Activated CD8-positive, alpha-beta memory T cell treated with anti-CD3 and anti-CD28 coated beads, Interleukin-2, amount 10 ng/mL, durations not matched to agents 7 days and 5 days (primary cell): ENCODE data around the gene MT1HL1. TPM values are rescaled to one million over a fixed set of nuclear protein-coding genes. Genes with fewer than 3 reads are reported as not detected.

Experiments used
- ATAC-seq: fragments of 150-1000 bp; cut with Tn5 transposase; one replicate; pipeline ENCODE4 v1.10.0; 2021; ENCODE audit warnings: moderate library complexity
- CTCF ChIA-PET: fragments of 350-600 bp; sonication (Branson Sonifier 250); formaldehyde crosslinking; loops from one replicate; lab custom pipeline; 2021; ENCODE audit warnings: antibody characterized with exemption; lab: Charles Lee
- DNase-seq: peaks from one replicate; pipeline ENCODE4 v3.0.0-alpha.2; 2020
- H3K27ac Mint-ChIP-seq: one replicate; pipeline ENCODE4 v1.8.0; 2021; ENCODE audit warnings: mild to moderate bottlenecking, mixed read lengths
- H3K27me3 Mint-ChIP-seq: one replicate; pipeline ENCODE4 v1.8.0; 2021; ENCODE audit warnings: mixed read lengths
- H3K36me3 Mint-ChIP-seq: one replicate; pipeline ENCODE4 v1.8.0; 2021; ENCODE audit warnings: mild to moderate bottlenecking, mixed read lengths
- H3K4me1 Mint-ChIP-seq: one replicate; pipeline ENCODE4 v1.8.0; 2021; ENCODE audit warnings: mixed read lengths
- H3K4me3 Mint-ChIP-seq: one replicate; pipeline ENCODE4 v1.8.0; 2021; ENCODE audit warnings: mild to moderate bottlenecking, moderate library complexity, mixed read lengths
- H3K9me3 Mint-ChIP-seq: one replicate; pipeline ENCODE4 v1.8.0; 2022; ENCODE audit warnings: low read depth, mixed read lengths
- total RNA-seq, 2 experiments: library from RNA; stranded (reverse); gene quantifications; one replicate each; pipeline ENCODE4 v1.2.3, GENCODE V29; 2021

MT1HL1 gene
- total RNA-seq, 2 experiments from 2014 or later, result not detected

GRCh38 chr1:237033804-237034203 lies 29.6 kb upstream of the MT1HL1 start:
- ATAC-seq, result no peak
- CTCF ChIA-PET, result no interaction called here
- no peak overlapping the region for H3K4me3 Mint-ChIP-seq
- H3K4me1 Mint-ChIP-seq, result no peaks in the 10 kb centered on the region
- no peaks in the 10 kb centered on the region for H3K9me3 Mint-ChIP-seq
- H3K27me3 Mint-ChIP-seq, result peaks cover 3% of the 10 kb centered on the region
- no peak overlapping the region for H3K27ac Mint-ChIP-seq
- DNase-seq, result no peak
- no peaks in the 10 kb centered on the region for H3K36me3 Mint-ChIP-seq

- H3K36me3 Mint-ChIP-seq, result no peaks in the 10 kb centered on the region
- CTCF ChIA-PET, result no interaction called here
Measured at GRCh38 chr1:237033061-237033460, 28.8 kb upstream of the MT1HL1 start.

GRCh38 chr1:237032029-237032428 lies 27.8 kb upstream of the MT1HL1 start:
- DNase-seq (no peak), ATAC-seq (no peak)
- Mint-ChIP-seq H3K4me1 (no peaks in the 10 kb centered on the region), H3K27me3 (peaks cover 5% of the 10 kb centered on the region), H3K4me3 (no peak overlapping the region), H3K27ac (no peak overlapping the region), H3K9me3 (no peaks in the 10 kb centered on the region), H3K36me3 (no peaks in the 10 kb centered on the region)
- CTCF ChIA-PET, result no interaction called here

More at GRCh38 chr1:237033061-237033460, 28.8 kb upstream of the MT1HL1 start:
- Mint-ChIP-seq H3K4me3 (no peak overlapping the region), H3K27ac (no peak overlapping the region), H3K9me3 (no peaks in the 10 kb centered on the region), H3K4me1 (no peaks in the 10 kb centered on the region), H3K27me3 (peaks cover 3% of the 10 kb centered on the region)
- DNase-seq (no peak), ATAC-seq (no peak)

GRCh38 chr1:237031480-237031879 lies 27.2 kb upstream of the MT1HL1 start:
- ATAC-seq, result no peak
- H3K36me3 Mint-ChIP-seq, result no peaks in the 10 kb centered on the region
- CTCF ChIA-PET, result no interaction called here

GRCh38 chr1:237029850-237030535 lies 25.8 kb upstream of the MT1HL1 start:
- Mint-ChIP-seq H3K4me3 (no peak overlapping the region), H3K27ac (no peak overlapping the region), H3K9me3 (peaks cover 3% of the 10 kb centered on the region), H3K27me3 (peaks cover 5% of the 10 kb centered on the region), H3K36me3 (no peaks in the 10 kb centered on the region), H3K4me1 (no peaks in the 10 kb centered on the region)
- ATAC-seq, result no peak
- DNase-seq, result no peak
- CTCF ChIA-PET, result no interaction called here

More at GRCh38 chr1:237031480-237031879, 27.2 kb upstream of the MT1HL1 start:
- DNase-seq, result no peak
- peaks cover 5% of the 10 kb centered on the region for H3K27me3 Mint-ChIP-seq
- H3K27ac Mint-ChIP-seq, result no peak overlapping the region
- H3K4me1 Mint-ChIP-seq, result no peaks in the 10 kb centered on the region
- H3K4me3 Mint-ChIP-seq, result no peak overlapping the region
- H3K9me3 Mint-ChIP-seq, result no peaks in the 10 kb centered on the region

- Mint-ChIP-seq H3K9me3 (peaks cover 3% of the 10 kb centered on the region), H3K36me3 (no peaks in the 10 kb centered on the region), H3K4me3 (no peak overlapping the region), H3K27me3 (peaks cover 5% of the 10 kb centered on the region), H3K27ac (no peak overlapping the region), H3K4me1 (no peaks in the 10 kb centered on the region)
- no peak for ATAC-seq
- no peak for DNase-seq
- CTCF ChIA-PET, result no interaction called here
Measured at GRCh38 chr1:237029240-237029639, 25.0 kb upstream of the MT1HL1 start.

GRCh38 chr1:237025358-237026074 lies 21.3 kb upstream of the MT1HL1 start:
- DNase-seq, result no peak
- CTCF ChIA-PET, result no interaction called here
- no peak for ATAC-seq
- Mint-ChIP-seq H3K27me3 (peaks cover 2% of the 10 kb centered on the region), H3K27ac (no peak overlapping the region), H3K9me3 (peaks cover 3% of the 10 kb centered on the region), H3K4me3 (no peak overlapping the region), H3K4me1 (no peaks in the 10 kb centered on the region), H3K36me3 (no peaks in the 10 kb centered on the region)

GRCh38 chr1:237018896-237019295 lies 14.7 kb upstream of the MT1HL1 start:
- H3K27me3 Mint-ChIP-seq, result peaks cover 5% of the 10 kb centered on the region
- H3K36me3 Mint-ChIP-seq, result no peaks in the 10 kb centered on the region

GRCh38 chr1:237016626-237017025 lies 12.4 kb upstream of the MT1HL1 start:
- ATAC-seq (no peak), DNase-seq (no peak)
- Mint-ChIP-seq H3K4me3 (no peak overlapping the region), H3K4me1 (no peaks in the 10 kb centered on the region), H3K9me3 (no peaks in the 10 kb centered on the region), H3K36me3 (no peaks in the 10 kb centered on the region), H3K27ac (no peak overlapping the region), H3K27me3 (peaks cover 5% of the 10 kb centered on the region)
- CTCF ChIA-PET, result no interaction called here

More at GRCh38 chr1:237018896-237019295, 14.7 kb upstream of the MT1HL1 start:
- Mint-ChIP-seq H3K4me3 (no peak overlapping the region), H3K9me3 (no peaks in the 10 kb centered on the region), H3K4me1 (no peaks in the 10 kb centered on the region), H3K27ac (no peak overlapping the region)
- ATAC-seq (no peak), DNase-seq (no peak)
- CTCF ChIA-PET, result no interaction called here

- Mint-ChIP-seq H3K27ac (no peak overlapping the region), H3K27me3 (peaks cover 5% of the 10 kb centered on the region), H3K9me3 (no peaks in the 10 kb centered on the region), H3K4me1 (no peaks in the 10 kb centered on the region), H3K4me3 (no peak overlapping the region), H3K36me3 (no peaks in the 10 kb centered on the region)
- CTCF ChIA-PET, result no interaction called here
- no peak for DNase-seq
- no peak for ATAC-seq
Measured at GRCh38 chr1:237013608-237014007, 9.4 kb upstream of the MT1HL1 start.

- CTCF ChIA-PET, result no interaction called here
- Mint-ChIP-seq H3K9me3 (no peaks in the 10 kb centered on the region), H3K4me3 (no peak overlapping the region), H3K4me1 (no peaks in the 10 kb centered on the region), H3K36me3 (no peaks in the 10 kb centered on the region), H3K27ac (no peak overlapping the region), H3K27me3 (peaks cover under 1% of the 10 kb centered on the region)
- DNase-seq (no peak), ATAC-seq (no peak)
Measured at GRCh38 chr1:237012788-237013383, 8.6 kb upstream of the MT1HL1 start.

GRCh38 chr1:237012361-237012760 lies 8.1 kb upstream of the MT1HL1 start:
- no peak for DNase-seq
- CTCF ChIA-PET, result no interaction called here
- Mint-ChIP-seq H3K36me3 (no peaks in the 10 kb centered on the region), H3K4me3 (no peak overlapping the region), H3K9me3 (no peaks in the 10 kb centered on the region), H3K4me1 (no peaks in the 10 kb centered on the region), H3K27ac (no peak overlapping the region), H3K27me3 (no peaks in the 10 kb centered on the region)
- no peak for ATAC-seq

- DNase-seq (no peak), ATAC-seq (no peak)
- Mint-ChIP-seq H3K4me3 (no peak overlapping the region), H3K36me3 (no peaks in the 10 kb centered on the region), H3K27me3 (no peaks in the 10 kb centered on the region), H3K27ac (no peak overlapping the region), H3K4me1 (no peaks in the 10 kb centered on the region), H3K9me3 (no peaks in the 10 kb centered on the region)
- CTCF ChIA-PET, result no interaction called here
Measured at GRCh38 chr1:237011432-237011831, 7.2 kb upstream of the MT1HL1 start.

GRCh38 chr1:237009611-237010010 lies 5.4 kb upstream of the MT1HL1 start:
- Mint-ChIP-seq H3K4me3 (no peak overlapping the region), H3K9me3 (no peaks in the 10 kb centered on the region), H3K36me3 (no peaks in the 10 kb centered on the region), H3K27me3 (peaks cover 3% of the 10 kb centered on the region), H3K27ac (no peak overlapping the region), H3K4me1 (no peaks in the 10 kb centered on the region)
- ATAC-seq, result no peak
- CTCF ChIA-PET, result no interaction called here
- no peak for DNase-seq
